ENCODE data around the gene COX19.

DNA sequence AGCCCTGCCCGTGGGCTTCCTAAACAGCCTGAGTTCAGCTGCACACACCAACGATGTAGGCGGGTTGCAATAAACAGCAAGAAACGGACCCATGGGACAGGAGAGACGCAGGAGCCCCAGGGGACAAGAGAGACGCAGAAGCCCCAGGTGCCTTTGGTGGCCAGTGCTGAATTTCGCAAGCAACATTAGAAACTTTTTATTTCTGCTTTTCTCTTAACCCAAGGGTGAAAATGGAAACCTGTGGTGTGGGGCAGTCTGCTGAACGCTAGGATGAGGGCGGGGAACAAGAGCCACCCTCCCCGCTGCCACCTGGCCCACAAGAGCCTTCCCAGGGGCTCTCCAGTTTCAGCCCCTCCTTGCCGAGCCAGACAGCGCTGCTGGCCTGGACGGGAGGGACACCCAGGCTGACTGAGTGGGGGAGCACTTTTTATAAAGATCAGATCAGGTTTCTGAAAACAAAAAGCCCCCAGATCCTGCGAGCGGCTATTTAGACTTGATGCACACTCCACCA is 49.0 kb upstream of the COX19 start:
- peak in 2 of 3 donors; percentile 61 to 70 for TF ChIP-seq POLR2AphosphoS5 (IDR thresholded peaks at IDR 0.05)
- TF ChIP-seq, protein P1, sequence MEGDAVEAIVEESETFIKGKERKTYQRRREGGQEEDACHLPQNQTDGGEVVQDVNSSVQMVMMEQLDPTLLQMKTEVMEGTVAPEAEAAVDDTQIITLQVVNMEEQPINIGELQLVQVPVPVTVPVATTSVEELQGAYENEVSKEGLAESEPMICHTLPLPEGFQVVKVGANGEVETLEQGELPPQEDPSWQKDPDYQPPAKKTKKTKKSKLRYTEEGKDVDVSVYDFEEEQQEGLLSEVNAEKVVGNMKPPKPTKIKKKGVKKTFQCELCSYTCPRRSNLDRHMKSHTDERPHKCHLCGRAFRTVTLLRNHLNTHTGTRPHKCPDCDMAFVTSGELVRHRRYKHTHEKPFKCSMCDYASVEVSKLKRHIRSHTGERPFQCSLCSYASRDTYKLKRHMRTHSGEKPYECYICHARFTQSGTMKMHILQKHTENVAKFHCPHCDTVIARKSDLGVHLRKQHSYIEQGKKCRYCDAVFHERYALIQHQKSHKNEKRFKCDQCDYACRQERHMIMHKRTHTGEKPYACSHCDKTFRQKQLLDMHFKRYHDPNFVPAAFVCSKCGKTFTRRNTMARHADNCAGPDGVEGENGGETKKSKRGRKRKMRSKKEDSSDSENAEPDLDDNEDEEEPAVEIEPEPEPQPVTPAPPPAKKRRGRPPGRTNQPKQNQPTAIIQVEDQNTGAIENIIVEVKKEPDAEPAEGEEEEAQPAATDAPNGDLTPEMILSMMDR (IDR thresholded peaks at IDR 0.05 in 8 of 11, conservative IDR thresholded peaks at IDR 0.05 in 3 of 11) = no peak
- TF ChIP-seq POLR2A (IDR thresholded peaks at IDR 0.05) = no peak

Measured in spleen (tissue), 7 donors.